GM21619 (cell line): ENCODE measurements around the gene IRX3.

Experiments
- ATAC-seq: cut with Tn5 transposase; IDR thresholded peaks from one replicate; pipeline ENCODE4 v1.9.1; 2021; ENCODE audit not compliant: unreplicated experiment

The IRX3 gene

DNA sequence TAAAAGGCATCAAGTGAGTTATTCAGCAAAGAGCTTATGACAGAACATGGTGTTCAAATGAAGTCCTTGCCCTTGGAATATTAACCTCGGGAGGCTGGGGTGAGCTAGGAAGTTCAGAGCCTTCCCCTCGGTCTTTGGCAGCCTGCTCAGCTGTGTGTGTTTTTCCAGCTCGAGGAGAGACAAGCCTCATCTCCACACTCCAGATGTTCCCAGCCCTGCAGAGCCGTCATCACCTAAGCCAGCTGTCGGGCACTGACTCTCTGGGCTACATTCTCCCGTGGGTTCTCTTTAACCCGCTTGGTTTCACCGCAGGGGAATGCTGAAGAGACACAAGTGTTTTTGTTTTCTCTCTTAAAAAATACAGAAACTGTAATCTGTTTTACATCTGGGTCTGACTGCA lies 47.1 kb downstream of the IRX3 start:
- no peak for ATAC-seq

DNA sequence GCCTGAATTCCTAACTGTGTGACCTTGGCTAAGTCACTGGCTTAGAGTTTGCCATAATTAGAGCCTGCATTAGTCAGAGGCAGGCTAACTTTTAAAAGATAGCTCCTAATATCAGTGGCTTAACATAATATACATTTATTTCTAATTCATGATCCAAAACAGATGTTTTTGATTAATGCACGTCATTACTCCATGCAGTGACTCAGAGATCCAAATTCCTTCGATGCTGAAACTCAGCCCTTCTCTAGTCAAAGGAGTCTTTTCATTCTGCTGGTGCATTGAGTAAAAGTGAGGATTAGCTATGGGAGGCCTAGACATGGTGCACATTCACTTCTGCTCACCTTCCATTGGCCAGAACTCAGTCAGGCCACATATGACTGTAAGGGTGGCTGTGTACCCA lies 49.8 kb downstream of the IRX3 start:
- no peak for ATAC-seq

DNA sequence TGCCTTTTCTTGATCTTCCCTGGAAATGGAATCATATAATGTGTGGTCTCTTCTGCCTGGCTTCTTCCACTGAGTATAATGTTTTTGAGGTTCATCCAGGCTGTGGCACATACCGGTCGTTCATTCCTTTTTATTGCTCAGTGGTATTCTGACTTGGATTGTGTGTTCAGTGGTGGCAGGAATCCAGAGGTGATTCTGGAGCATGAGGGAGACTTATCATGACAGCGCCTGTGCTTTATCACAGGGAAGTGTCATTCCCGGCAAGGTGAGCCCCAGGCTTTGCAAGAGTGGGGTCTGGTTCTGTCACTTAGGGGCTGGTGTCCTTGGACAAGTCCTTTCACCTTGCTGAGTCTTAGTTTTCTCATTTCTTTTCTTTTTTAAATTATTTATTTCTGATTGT lies 53.0 kb downstream of the IRX3 start:
- ATAC-seq = no peak
